Measurements from ENCODE around the gene TSPAN2. TPM values are rescaled to one million over a fixed set of nuclear protein-coding genes. Genes with fewer than 3 reads are reported as not detected.
A peak's percentile ranks its signal among the peaks of the same experiment; 100 is the strongest.

TSPAN2 gene
- total RNA-seq, 2 experiments from 2014 or later: 0.42 to 1.2 TPM

- Mint-ChIP-seq H3K27me3 (peaks cover 4% of the 10 kb centered on the region), H3K4me3 (peak overlapping the region; percentile 95), H3K27ac (peak overlapping the region; percentile 98), H3K36me3 (no peaks in the 10 kb centered on the region), H3K9me3 (no peaks in the 10 kb centered on the region), H3K4me1 (peaks cover 22% of the 10 kb centered on the region)
- DNase-seq (peak; percentile 54), ATAC-seq (ENCODE audit: low read depth) (peak; percentile 84)
- POLR2A ChIA-PET: interaction anchor here (0.7 to 2.5 kb wide), 4 partner anchors 15 to 383 kb away, joined by 3 to 5 read pairs (median 3); partner anchors contain the start of gene NRAS
Observed at GRCh38 chr1:115098979-115099692, 9.8 kb upstream of the TSPAN2 start.

DNA sequence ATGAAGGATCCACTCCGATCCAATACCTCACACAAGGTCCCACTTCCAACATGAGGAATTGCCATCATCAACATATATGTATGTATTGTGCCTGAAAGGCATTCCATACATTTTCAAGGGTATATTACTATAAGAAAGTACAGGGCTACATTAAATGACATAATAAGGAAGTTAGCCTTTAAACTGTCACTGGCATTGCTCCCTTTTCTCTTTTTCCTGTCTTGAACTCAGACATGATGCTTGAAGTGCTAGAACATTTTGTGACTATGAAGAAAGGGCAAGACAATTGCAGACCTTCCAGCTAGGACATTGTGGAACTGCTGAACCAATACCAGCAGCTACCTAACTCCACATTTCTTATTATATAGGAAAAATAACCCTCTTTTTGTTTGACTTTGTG is 2.9 kb upstream of the TSPAN2 start:
- no peaks in the 10 kb centered on the region for H3K9me3 Mint-ChIP-seq
- POLR2A ChIA-PET: no interaction called here
- no peak overlapping the region for H3K4me3 Mint-ChIP-seq
- H3K27ac Mint-ChIP-seq: no peak overlapping the region
- peaks cover 13% of the 10 kb centered on the region for H3K27me3 Mint-ChIP-seq
- DNase-seq (no peak), ATAC-seq (ENCODE audit: low read depth) (no peak)
- H3K4me1 Mint-ChIP-seq: peaks cover 7% of the 10 kb centered on the region
- no peaks in the 10 kb centered on the region for H3K36me3 Mint-ChIP-seq

GRCh38 chr1:115091572-115091971 is 2.3 kb upstream of the TSPAN2 start:
- Mint-ChIP-seq H3K4me3 (no peak overlapping the region), H3K36me3 (no peaks in the 10 kb centered on the region), H3K27me3 (peaks cover 12% of the 10 kb centered on the region), H3K9me3 (no peaks in the 10 kb centered on the region), H3K27ac (no peak overlapping the region), H3K4me1 (peaks cover 7% of the 10 kb centered on the region)
- POLR2A ChIA-PET: no interaction called here
- no peak for ATAC-seq (ENCODE audit: low read depth)
- no peak for DNase-seq

DNA sequence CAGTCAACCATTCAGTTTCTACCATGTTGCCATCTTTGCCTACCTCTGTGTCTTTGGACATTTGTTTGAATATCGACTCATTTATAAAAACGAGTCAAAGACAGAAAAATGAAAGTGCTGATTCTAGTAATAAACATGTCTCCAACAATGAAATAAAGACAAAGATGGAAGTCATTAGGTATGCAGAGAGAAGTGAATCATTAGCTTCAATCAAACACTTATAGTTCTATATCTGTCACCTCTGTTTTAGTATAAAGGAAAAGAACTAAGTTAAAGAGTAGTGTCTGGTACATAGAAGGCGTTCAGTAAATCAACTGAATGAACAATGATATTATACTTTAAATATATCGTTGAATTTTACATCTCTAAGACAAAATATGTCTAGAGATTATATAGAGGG is 1.7 kb upstream of the TSPAN2 start:
- Mint-ChIP-seq H3K4me1 (peaks cover 6% of the 10 kb centered on the region), H3K27me3 (peaks cover 12% of the 10 kb centered on the region), H3K4me3 (no peak overlapping the region), H3K36me3 (no peaks in the 10 kb centered on the region), H3K9me3 (no peaks in the 10 kb centered on the region), H3K27ac (no peak overlapping the region)
- DNase-seq: no peak
- POLR2A ChIA-PET: no interaction called here
- no peak for ATAC-seq (ENCODE audit: low read depth)

DNA sequence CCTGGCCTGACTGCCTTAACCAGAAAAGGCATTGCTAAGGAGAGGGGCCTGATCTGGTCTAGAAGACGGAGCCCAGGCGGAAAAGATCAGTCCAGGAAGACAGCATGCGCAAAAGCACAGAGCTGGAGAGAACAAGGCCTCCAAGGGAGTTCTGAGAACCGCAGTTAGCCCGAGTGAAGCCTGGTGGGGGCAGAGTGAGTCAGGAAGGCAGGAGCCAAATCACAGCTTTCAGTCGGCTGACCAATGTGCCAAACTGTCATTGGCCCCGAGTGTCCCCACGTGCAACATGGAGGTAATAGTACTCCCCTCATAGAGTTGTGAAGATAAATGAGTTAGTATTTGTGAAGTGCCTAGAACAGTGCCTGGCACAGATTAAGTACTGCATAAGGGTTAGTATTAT is 1.2 kb upstream of the TSPAN2 start:
- H3K4me3 Mint-ChIP-seq: no peak overlapping the region
- POLR2A ChIA-PET: no interaction called here
- peak overlapping the region; percentile 42 for H3K27ac Mint-ChIP-seq

DNA sequence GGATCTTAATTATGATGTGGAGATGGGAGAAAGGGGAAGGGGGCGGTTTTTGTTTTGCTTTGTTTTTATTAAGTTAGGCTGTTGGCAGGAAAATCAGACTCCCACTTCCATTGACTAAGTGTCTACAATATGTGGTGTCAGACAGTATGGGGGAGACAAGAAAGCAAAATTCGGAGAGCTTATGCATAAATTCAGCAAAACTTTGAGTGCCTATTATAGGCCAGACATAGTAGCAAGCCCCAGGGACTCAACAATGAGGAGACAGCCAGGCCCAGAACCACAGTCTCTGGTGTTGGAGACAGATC is 835 bp upstream of the TSPAN2 start:
- no peak overlapping the region for H3K27ac Mint-ChIP-seq
- peak overlapping the region; percentile 83 for H3K4me3 Mint-ChIP-seq
- no peak for ATAC-seq (ENCODE audit: low read depth)
- POLR2A ChIA-PET: interaction anchor here (0.5 kb wide), 1 partner anchor 13 kb away, joined by 3 read pairs; no protein-coding TSS in a partner anchor
- no peaks in the 10 kb centered on the region for H3K36me3 Mint-ChIP-seq
- no peaks in the 10 kb centered on the region for H3K9me3 Mint-ChIP-seq
- no peak for DNase-seq
- peaks cover 12% of the 10 kb centered on the region for H3K27me3 Mint-ChIP-seq
- H3K4me1 Mint-ChIP-seq: peaks cover 6% of the 10 kb centered on the region

More for the DNA sequence above, 1.2 kb upstream of the TSPAN2 start:
- no peaks in the 10 kb centered on the region for H3K36me3 Mint-ChIP-seq
- H3K4me1 Mint-ChIP-seq: peaks cover 6% of the 10 kb centered on the region
- H3K27me3 Mint-ChIP-seq: peaks cover 12% of the 10 kb centered on the region
- H3K9me3 Mint-ChIP-seq: no peaks in the 10 kb centered on the region
- no peak for ATAC-seq (ENCODE audit: low read depth)
- DNase-seq: no peak

DNA sequence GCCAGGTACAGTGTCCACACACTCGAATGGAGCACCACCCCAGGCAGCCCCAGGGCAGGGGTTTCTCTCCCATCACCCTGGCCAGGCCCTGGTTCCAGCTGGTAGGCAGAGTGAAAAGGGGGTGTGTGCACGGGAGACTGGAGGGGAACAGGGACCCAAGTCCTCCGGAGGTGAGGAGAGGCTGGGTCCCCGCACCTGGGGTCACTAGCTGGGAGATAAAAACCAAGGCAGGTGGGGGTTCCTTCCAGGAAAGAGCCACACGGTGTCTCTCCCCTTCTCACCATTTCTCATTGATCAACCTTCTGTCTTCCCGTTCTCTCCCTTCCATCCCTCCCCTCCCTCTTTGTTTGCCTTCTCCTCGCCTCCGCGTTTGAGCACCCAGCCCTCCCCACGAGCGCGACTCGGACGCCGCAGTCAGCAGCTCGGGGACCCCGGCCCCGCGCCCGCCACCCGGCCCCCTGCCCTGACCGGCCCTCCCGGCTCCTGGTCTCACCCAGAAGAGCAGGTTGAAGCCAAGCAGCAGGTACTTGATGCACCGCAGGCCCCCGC is 358 bp downstream of the TSPAN2 start:
- peak overlapping the region; percentile 60 for H3K4me3 Mint-ChIP-seq
- ATAC-seq (ENCODE audit: low read depth): no peak
- peaks cover 12% of the 10 kb centered on the region for H3K27me3 Mint-ChIP-seq
- POLR2A ChIA-PET: interaction anchor here (0.6 kb wide), 1 partner anchor 950 kb away, joined by 4 read pairs; no protein-coding TSS in a partner anchor
- H3K36me3 Mint-ChIP-seq: no peaks in the 10 kb centered on the region
- no peaks in the 10 kb centered on the region for H3K9me3 Mint-ChIP-seq
- no peak overlapping the region for H3K27ac Mint-ChIP-seq
- DNase-seq: no peak
- H3K4me1 Mint-ChIP-seq: peaks cover 6% of the 10 kb centered on the region

DNA sequence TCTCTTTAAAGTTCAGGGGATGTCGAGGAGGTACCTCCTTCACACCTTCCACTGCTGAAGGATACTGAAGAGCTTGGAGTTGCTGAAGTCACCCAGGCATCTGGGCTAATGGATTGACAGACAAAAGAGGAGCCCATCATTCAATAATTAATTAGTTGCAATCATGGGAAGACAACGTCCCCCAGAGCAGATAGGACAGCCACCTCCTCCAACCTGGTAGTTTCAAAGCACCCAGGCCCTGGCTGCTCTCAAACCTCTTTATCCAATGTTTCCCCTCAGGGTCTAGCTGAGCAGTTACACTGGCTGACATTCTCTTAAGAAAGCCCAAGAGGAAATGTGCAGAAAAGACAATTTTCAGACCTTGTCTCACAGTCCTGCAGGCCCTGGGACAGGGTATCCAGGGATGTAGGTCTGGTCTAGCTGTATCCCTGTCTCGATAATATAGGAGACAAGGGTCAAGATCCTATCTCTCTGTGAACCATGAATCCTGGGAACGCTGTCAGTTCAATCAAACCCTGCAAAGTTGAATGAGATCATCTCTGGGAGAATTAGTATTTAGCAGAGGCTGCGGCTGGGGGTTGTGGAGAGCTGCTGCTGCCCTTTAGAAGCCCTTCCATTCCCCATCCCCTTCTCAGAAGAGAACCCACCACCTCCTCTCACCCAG is 1.1 kb downstream of the TSPAN2 start:
- Mint-ChIP-seq H3K4me3 (peak overlapping the region; percentile 60), H3K36me3 (no peaks in the 10 kb centered on the region), H3K9me3 (no peaks in the 10 kb centered on the region), H3K27me3 (peaks cover 12% of the 10 kb centered on the region), H3K4me1 (peaks cover 6% of the 10 kb centered on the region), H3K27ac (no peak overlapping the region)
- no peak for ATAC-seq (ENCODE audit: low read depth)
- no peak for DNase-seq
- POLR2A ChIA-PET: interaction anchor here (0.6 kb wide), 1 partner anchor 951 kb away, joined by 4 read pairs; no protein-coding TSS in a partner anchor

DNA sequence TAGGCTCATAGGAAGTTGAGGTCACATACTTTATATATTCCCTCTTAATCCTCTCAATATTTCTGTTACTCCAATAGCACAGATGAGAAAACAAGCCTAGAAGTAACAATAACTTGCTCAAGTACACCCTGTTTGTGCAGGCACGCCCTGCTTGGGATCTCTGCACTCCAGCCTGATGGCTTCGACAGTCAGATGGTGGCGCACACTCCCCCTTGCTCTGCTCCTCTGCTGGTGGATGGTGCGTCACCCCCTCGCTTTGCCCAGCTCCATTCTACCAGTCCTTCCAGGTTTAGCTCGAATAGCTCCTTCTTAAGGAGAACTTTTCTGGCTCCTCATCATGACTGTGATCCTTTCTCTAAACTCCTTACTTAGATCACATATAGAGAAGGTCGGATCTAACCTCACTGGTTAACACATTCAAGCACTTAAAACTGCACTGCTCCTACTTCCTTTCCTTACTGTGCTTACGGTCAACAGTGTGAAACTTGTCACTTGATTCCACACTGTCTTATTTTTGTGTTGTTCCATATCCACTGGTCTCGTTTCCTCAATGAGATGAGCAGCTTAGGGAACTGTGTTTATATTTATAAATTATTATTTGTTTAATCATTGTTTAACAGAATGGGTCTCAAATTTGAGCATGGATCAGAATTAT is 3.0 kb downstream of the TSPAN2 start:
- Mint-ChIP-seq H3K4me1 (peaks cover 6% of the 10 kb centered on the region), H3K27me3 (peaks cover 12% of the 10 kb centered on the region), H3K36me3 (no peaks in the 10 kb centered on the region), H3K27ac (no peak overlapping the region), H3K4me3 (no peak overlapping the region), H3K9me3 (no peaks in the 10 kb centered on the region)
- DNase-seq: no peak
- POLR2A ChIA-PET: no interaction called here
- ATAC-seq (ENCODE audit: low read depth): no peak

DNA sequence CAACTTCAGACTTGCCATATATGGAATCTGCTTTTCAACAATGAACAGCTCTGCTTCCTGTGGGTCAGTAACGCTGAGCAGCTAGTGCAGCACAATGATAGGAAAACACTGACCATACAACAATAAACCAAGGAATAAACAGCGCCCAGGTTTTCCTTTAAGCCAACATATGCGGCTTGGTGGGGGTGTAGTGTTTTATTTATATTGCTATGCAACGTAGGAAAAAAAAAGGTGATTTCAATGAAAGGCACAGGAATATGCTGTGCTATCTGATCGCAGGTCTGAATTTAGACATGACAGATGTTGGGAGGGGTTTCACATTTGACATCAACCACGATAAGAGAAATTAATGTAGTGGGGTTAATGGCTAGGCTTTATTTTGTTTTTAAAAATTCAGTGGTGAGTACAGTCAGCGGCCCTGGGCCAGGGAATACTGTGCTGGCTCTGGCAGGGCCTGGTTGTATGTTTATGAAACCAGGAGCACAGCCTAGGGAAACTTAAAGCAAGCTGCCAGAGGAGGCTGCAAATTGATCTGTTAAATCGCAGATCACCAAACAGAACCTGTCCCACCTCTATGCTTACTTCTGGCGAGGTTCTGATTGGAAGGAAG is 4.3 kb downstream of the TSPAN2 start:
- Mint-ChIP-seq H3K27ac (no peak overlapping the region), H3K4me3 (no peak overlapping the region), H3K36me3 (no peaks in the 10 kb centered on the region), H3K9me3 (no peaks in the 10 kb centered on the region), H3K4me1 (peaks cover 3% of the 10 kb centered on the region), H3K27me3 (peaks cover 12% of the 10 kb centered on the region)
- DNase-seq (no peak), ATAC-seq (ENCODE audit: low read depth) (no peak)
- POLR2A ChIA-PET: no interaction called here

- DNase-seq: no peak
- Mint-ChIP-seq H3K4me3 (no peak overlapping the region), H3K36me3 (no peaks in the 10 kb centered on the region), H3K27me3 (peaks cover 3% of the 10 kb centered on the region), H3K4me1 (no peaks in the 10 kb centered on the region), H3K27ac (no peak overlapping the region), H3K9me3 (no peaks in the 10 kb centered on the region)
- no peak for ATAC-seq (ENCODE audit: low read depth)
- POLR2A ChIA-PET: interaction anchor here (1.4 kb wide), 1 partner anchor 16 kb away, joined by 3 read pairs; no protein-coding TSS in a partner anchor
Observed at GRCh38 chr1:115082949-115083348, 6.4 kb downstream of the TSPAN2 start.

GRCh38 chr1:115078708-115079107 is 10.6 kb downstream of the TSPAN2 start:
- H3K36me3 Mint-ChIP-seq: no peaks in the 10 kb centered on the region
- peaks cover 1% of the 10 kb centered on the region for H3K4me1 Mint-ChIP-seq
- H3K27me3 Mint-ChIP-seq: peaks cover 4% of the 10 kb centered on the region
- no peaks in the 10 kb centered on the region for H3K9me3 Mint-ChIP-seq
- ATAC-seq (ENCODE audit: low read depth) (no peak), DNase-seq (no peak)
- H3K27ac Mint-ChIP-seq: no peak overlapping the region
- POLR2A ChIA-PET: no interaction called here
- H3K4me3 Mint-ChIP-seq: no peak overlapping the region

DNA sequence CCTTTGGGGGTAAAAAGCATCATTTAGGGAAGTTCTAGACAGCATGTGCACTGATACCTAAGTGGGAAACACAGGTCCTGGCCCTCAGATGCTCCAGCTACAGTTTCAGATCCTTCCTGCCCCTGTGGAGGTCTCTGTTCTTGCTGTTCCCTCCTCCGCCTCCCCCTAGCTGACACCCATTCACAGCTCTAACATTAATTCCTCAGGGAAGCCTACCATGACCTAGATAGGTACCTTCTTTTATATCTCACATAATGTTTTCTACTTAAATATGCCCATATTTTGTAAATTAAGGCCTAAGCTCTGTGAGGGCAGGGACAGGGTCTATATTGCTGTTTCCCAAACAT is 11.3 kb downstream of the TSPAN2 start:
- ATAC-seq (ENCODE audit: low read depth) (no peak), DNase-seq (no peak)
- H3K36me3 Mint-ChIP-seq: no peaks in the 10 kb centered on the region
- POLR2A ChIA-PET: no interaction called here
- peaks cover 4% of the 10 kb centered on the region for H3K27me3 Mint-ChIP-seq
- H3K27ac Mint-ChIP-seq: no peak overlapping the region
- H3K4me3 Mint-ChIP-seq: no peak overlapping the region
- peaks cover 2% of the 10 kb centered on the region for H3K4me1 Mint-ChIP-seq
- H3K9me3 Mint-ChIP-seq: no peaks in the 10 kb centered on the region
